HG03139 (cell line): ENCODE results near the gene PM20D2.

Experiments used
- ATAC-seq: cut with Tn5 transposase; IDR thresholded peaks from one replicate; pipeline ENCODE4 v1.9.1; 2021; ENCODE audit not compliant: unreplicated experiment

The PM20D2 gene

DNA sequence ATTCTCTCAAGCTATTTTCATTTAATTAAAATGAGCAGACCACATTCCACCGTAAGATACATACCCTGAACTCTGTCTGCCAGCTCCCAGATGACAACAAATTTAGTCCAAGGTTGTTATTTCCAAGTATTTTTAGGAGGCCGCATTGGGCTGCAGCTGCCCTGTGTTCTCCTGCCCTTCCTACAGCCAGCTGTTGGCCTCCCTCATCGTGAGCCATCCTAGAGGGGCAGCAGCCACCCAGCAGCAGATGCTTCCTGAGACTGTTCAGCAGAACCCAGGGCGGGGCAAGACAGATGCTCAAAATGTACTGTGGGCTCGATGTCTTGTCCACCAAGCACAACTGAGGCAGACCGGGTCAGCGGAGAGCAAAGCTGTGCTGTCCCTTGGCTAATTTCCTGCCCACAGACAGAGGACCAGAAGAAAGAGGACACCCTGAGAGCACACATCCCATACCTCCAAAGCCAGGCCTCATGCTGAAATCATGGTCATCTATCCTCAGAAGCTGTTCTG, 54.9 kb downstream of the PM20D2 start:
- ATAC-seq, result no peak

DNA sequence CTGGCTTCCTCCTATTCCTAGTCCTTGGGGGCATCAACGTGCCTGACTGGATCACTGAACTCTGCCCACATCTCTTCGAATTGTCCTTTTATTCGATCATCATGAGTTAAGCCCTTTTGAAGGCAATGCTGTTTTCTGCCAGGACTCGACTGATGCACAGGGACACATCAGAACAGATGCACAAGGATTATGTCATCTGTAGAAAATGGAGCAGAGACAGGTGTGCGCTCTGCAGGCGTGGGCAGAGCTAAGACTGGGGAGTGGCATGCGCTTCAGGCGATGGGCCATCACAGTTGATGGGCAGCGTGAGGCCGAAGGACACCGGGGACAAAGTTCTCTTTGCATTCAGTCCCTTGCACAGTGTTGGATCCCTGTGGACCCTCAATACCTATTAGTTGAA, 58.2 kb downstream of the PM20D2 start:
- ATAC-seq, result no peak

DNA sequence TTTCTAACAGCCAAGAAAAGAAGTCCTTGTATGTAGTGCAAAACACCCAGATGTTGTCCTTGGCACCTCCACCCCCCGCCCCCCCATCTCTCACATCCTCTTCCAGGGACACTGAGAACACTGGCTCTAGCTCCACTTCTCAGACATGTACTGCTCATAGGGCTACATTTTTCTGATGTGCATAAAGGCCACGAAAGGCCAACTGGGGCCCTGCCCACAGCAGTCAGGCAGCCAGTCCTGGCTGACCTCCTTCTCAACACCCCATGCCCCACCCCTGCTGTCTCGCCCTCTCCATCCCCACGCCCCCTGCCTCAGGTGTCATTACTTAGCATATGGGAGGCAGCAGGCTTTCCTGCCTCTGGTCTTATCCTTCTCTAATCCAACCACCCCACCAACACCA, 60.0 kb downstream of the PM20D2 start:
- no peak for ATAC-seq

DNA sequence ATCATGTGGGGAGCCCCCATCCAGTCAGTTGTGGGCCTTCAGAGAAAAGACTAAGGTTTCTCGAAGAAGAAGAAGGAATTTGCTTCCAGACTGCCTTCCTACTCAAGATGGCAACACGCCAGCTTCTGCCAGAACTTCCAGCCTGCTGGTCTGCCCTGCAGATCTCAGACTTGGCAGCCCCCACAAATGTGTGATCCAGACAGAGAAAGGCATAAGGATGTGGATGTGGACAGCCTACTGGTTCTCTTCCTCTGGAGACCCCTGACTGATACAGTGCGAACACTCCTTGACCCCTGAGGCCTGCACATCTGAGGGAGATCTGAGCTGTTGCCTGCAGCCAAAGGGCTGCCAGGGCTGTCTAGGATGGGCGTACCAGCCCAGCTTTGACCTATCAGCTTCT, 62.7 kb downstream of the PM20D2 start:
- ATAC-seq, result no peak

GRCh38 chr6:89209457-89209856, 63.6 kb downstream of the PM20D2 start:
- no peak for ATAC-seq

GRCh38 chr6:89212472-89212871, 66.6 kb downstream of the PM20D2 start:
- ATAC-seq, result no peak

DNA sequence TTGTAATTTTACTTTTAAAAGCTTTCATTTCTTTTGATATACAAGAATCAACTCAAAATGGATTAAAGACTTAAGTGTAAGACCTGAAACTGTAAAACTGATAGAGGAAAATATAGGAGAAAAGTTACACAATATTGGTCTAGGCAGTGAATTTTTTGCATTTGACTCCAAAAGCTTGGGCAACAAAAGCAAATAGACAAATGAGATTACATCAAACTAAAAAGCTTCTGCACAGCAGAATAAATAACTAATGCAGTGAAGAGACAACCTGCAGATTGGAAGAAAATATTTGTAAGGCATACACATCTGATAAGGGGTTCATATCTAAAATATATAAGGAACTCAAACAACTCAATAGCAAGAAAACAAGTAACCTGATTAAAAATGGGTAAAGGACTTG, 68.3 kb downstream of the PM20D2 start:
- ATAC-seq, result no peak
